IMR-90 (cell line): ENCODE results near the gene SMTN. TPM values are rescaled to one million over a fixed set of nuclear protein-coding genes. Genes with fewer than 3 reads are reported as not detected.
"Not testable (repeated sequence)": the region's sequence is repeated elsewhere in the genome, so short reads cannot be mapped to it uniquely, and the experiment has no call there.

Experiments
- ATAC-seq: fragments of 200-7000 bp; cut with Tn5 transposase; 2 replicates; pipeline ENCODE4 v1.9.1; 2020; ENCODE audit warnings: low read depth, mild to moderate bottlenecking, moderate library complexity
- BruUV-seq: library from RNA; stranded (reverse); fragments of 400-500 nt; replicated peaks from 2 replicates; lab custom pipeline; 2021; lab: Mats Ljungman, UMichigan
- CTCF ChIA-PET: fragments of 300-600 bp; formaldehyde crosslinking; extraction: SDS; loops from one replicate; lab custom pipeline; 2021; ENCODE audit warnings: antibody characterized with exemption; lab: Yijun Ruan, JAX
- POLR2A ChIA-PET: fragments of 300-600 bp; sonication (Branson Sonifier 250); formaldehyde crosslinking; loops from one replicate; lab custom pipeline; 2022; ENCODE audit warnings: antibody characterized with exemption; ENCODE audit not compliant: unreplicated experiment; lab: Charles Lee
- DNase-seq: peaks from one replicate; pipeline ENCODE4 v3.0.0; 2013
- H2AFZ ChIP-seq: replicated peaks from 2 replicates; pipeline ENCODE3; 2013; ENCODE audit warnings: low read length, mild to moderate bottlenecking; ENCODE audit not compliant: poor library complexity
- H2AK5ac ChIP-seq: 2 replicates; pipeline ENCODE4 v1.6.1; 2013; ENCODE audit warnings: low read depth, low read length, inconsistent platforms
- H2AK9ac ChIP-seq: replicated peaks from 2 replicates; pipeline ENCODE3; 2013; ENCODE audit warnings: mild to moderate bottlenecking, low read depth, low read length, moderate library complexity; ENCODE audit not compliant: poor library complexity
- H2BK120ac ChIP-seq: 2 replicates; pipeline ENCODE4 v1.6.1; 2013; ENCODE audit warnings: low read depth, low read length, inconsistent platforms
- H2BK15ac ChIP-seq: 3 replicates; pipeline ENCODE4 v1.6.1; 2013; ENCODE audit warnings: low read depth, low read length, inconsistent platforms
- H2BK20ac ChIP-seq: 2 replicates; pipeline ENCODE4 v1.6.1; 2013; ENCODE audit warnings: low read depth, mild to moderate bottlenecking, inconsistent platforms, low read length, moderate library complexity
- H2BK5ac ChIP-seq: 2 replicates; pipeline ENCODE4 v1.6.1; 2013; ENCODE audit warnings: mild to moderate bottlenecking, low read depth, low read length, inconsistent platforms; ENCODE audit not compliant: poor library complexity, severe bottlenecking
- H3K14ac ChIP-seq: replicated peaks from 2 replicates; pipeline ENCODE4 v1.6.1; 2013; ENCODE audit warnings: low read depth, low read length, inconsistent platforms
- H3K18ac ChIP-seq: 2 replicates; pipeline ENCODE4 v1.6.1; 2013; ENCODE audit warnings: low read depth, low read length, control low read depth
- H3K23ac ChIP-seq: 2 replicates; pipeline ENCODE4 v1.6.1; 2013; ENCODE audit warnings: low read depth, low read length, inconsistent platforms
- H3K27ac ChIP-seq: 2 replicates; pipeline ENCODE4 v1.5.1; 2013; ENCODE audit warnings: mild to moderate bottlenecking, control low read depth, low read length; ENCODE audit not compliant: insufficient read depth
- H3K27me3 ChIP-seq: 2 replicates; pipeline ENCODE4 v1.6.1; 2013; ENCODE audit warnings: low read length; ENCODE audit not compliant: control insufficient read depth, insufficient read depth
- H3K36me3 ChIP-seq: 2 replicates; pipeline ENCODE4 v1.6.1; 2013; ENCODE audit warnings: low read length, mixed read lengths; ENCODE audit not compliant: control insufficient read depth, insufficient read depth
- H3K4ac ChIP-seq: 2 replicates; pipeline ENCODE4 v1.6.1; 2013; ENCODE audit warnings: low read depth, low read length, inconsistent platforms
- H3K4me1 ChIP-seq: 2 replicates; pipeline ENCODE4 v1.6.1; 2013; ENCODE audit warnings: low read length, mixed read lengths; ENCODE audit not compliant: control insufficient read depth, insufficient read depth
- H3K4me2 ChIP-seq: 2 replicates; pipeline ENCODE4 v1.6.1; 2013; ENCODE audit warnings: low read depth, mild to moderate bottlenecking, control low read depth, low read length, moderate library complexity
- H3K4me3 ChIP-seq: 2 replicates; pipeline ENCODE4 v1.5.1; 2013; ENCODE audit warnings: low read depth, mild to moderate bottlenecking, control low read depth, low read length, moderate library complexity; ENCODE audit not compliant: insufficient read depth
- H3K56ac ChIP-seq: 2 replicates; pipeline ENCODE4 v1.6.1; 2013; ENCODE audit warnings: low read length, inconsistent platforms; ENCODE audit not compliant: insufficient read depth; ENCODE audit errors: extremely low read depth
- H3K79me1 ChIP-seq, 2 experiments: 2 replicates each; pipeline ENCODE4 v1.6.1; 2013; ENCODE audit warnings: low read length in 2 of 2, inconsistent platforms in 1 of 2, low read depth in 1 of 2
- H3K9ac ChIP-seq: 2 replicates; pipeline ENCODE4 v1.6.1; 2013; ENCODE audit warnings: low read depth, low read length, control low read depth
- H3K9me1 ChIP-seq: 2 replicates; pipeline ENCODE4 v1.6.1; 2013; ENCODE audit warnings: low read length, inconsistent platforms; ENCODE audit not compliant: insufficient read depth
- H3K9me3 ChIP-seq: 2 replicates; pipeline ENCODE4 v1.6.1; 2013; ENCODE audit warnings: low read length; ENCODE audit not compliant: control insufficient read depth, insufficient read depth
- H4K20me1 ChIP-seq: 2 replicates; pipeline ENCODE4 v1.6.1; 2013; ENCODE audit warnings: low read length, inconsistent platforms; ENCODE audit not compliant: insufficient read depth
- H4K5ac ChIP-seq: 2 replicates; pipeline ENCODE4 v1.6.1; 2013; ENCODE audit warnings: mild to moderate bottlenecking, low read depth, low read length, control low read depth
- H4K8ac ChIP-seq, 2 experiments: 2 replicates each; pipeline ENCODE4 v1.6.1; 2013; ENCODE audit warnings: low read depth in 2 of 2, low read length in 2 of 2, control low read depth in 1 of 2, inconsistent platforms in 1 of 2
- H4K91ac ChIP-seq: 2 replicates; pipeline ENCODE4 v1.6.1; 2013; ENCODE audit warnings: low read depth, low read length, inconsistent platforms; ENCODE audit not compliant: insufficient read depth
- WGBS, 2 experiments: methylation state at CpG; one replicate each; pipeline versions ENCODE4 v1.1.5 to v1.1.7; 2013; ENCODE audit warnings: missing lambda C conversion rate in 2 of 2; ENCODE audit not compliant: insufficient read length in 1 of 2; ENCODE audit errors: extremely low coverage in 2 of 2; 5-methylcytosine and 5-hydroxymethylcytosine counted together
- dilution Hi-C: fragments of 300-500 bp; cut with HindIII; formaldehyde crosslinking; loops from one replicate; pipeline ENCODE4 v1.14.3; 2018; ENCODE audit warnings: low sequenced_read_pairs; ENCODE audit not compliant: unreplicated experiment
- in situ Hi-C: fragments of 300-500 bp; cut with MboI; formaldehyde crosslinking; loops from 3 replicates; pipeline ENCODE4 v1.14.3; 2019; ENCODE audit warnings: low sequenced_read_pairs, inconsistent platforms, mixed read lengths
- intact Hi-C: fragments of 100-400 bp; cut with micrococcal nuclease; formaldehyde crosslinking; loops from 2 replicates; pipeline ENCODE4 v1.10.0; 2022
- polyA plus RNA-seq, 3 experiments: library from polyadenylated mRNA; depleted of rRNA; stranded (reverse); fragments of >200 nt; gene quantifications; 2 replicates each; pipeline ENCODE4 v1.2.3, GENCODE V29; 2012; ENCODE audit warnings: low replicate concordance in 1 of 3
- total RNA-seq: library from RNA; depleted of rRNA; stranded (reverse); fragments of >200 nt; gene quantifications from 2 replicates; pipeline ENCODE4 v1.2.3, GENCODE V29; 2012

Gene SMTN
- total and polyA plus RNA-seq, 2 of the 4 experiments (the other 2 are of a cell fraction) = 53.6 to 63.7 TPM

DNA sequence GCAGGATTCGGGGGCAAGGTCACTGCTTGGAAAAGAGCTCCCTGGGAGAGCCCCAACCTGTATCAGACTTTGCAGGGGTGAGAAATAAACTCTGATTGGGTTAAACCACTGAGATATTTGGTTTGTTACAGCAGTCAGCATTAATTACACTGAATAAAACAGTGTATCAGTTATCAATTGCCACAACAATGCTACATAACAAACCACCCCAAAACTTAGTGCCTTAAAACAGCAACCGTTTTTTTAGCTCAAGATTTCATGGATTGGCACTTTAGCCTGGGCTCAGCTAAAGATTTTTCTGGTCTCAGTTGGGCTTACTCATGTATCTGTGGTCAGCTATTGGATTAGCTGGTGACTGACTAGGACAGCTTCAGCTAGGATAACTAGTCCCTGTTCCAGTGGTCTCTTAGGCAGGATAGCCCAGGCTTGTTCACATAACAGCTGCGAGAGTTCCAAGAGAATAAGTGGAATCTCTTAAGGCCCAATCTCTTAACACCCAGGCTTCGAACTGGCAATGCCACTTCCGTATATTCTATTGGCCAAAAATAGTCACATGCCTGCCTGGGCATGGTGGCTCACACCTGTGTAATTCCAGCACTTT lies 7.5 kb upstream of the SMTN start:
- H4K8ac ChIP-seq, H3K9me3 ChIP-seq, POLR2A ChIA-PET, H2AK5ac ChIP-seq, DNase-seq, dilution Hi-C loops, H4K91ac ChIP-seq, H3K23ac ChIP-seq, H2BK5ac ChIP-seq, H3K9me1 ChIP-seq, H2BK15ac ChIP-seq, BruUV-seq, in situ Hi-C loops, H2AK9ac ChIP-seq, H3K9ac ChIP-seq, H4K5ac ChIP-seq, H3K27me3 ChIP-seq, H2BK120ac ChIP-seq, H2AFZ ChIP-seq, H3K14ac ChIP-seq, H4K20me1 ChIP-seq, H3K27ac ChIP-seq, H3K4ac ChIP-seq, H3K36me3 ChIP-seq, H3K18ac ChIP-seq, H3K4me1 ChIP-seq, H3K4me3 ChIP-seq, H3K79me1 ChIP-seq, H3K56ac ChIP-seq, H2BK20ac ChIP-seq, ATAC-seq, intact Hi-C loops, H3K4me2 ChIP-seq: not testable (repeated sequence)
- CTCF ChIA-PET = interaction anchor here (0.7 kb wide), 1 partner anchor 51 kb away, joined by 7 read pairs; no protein-coding TSS in a partner anchor
- WGBS, 2 experiments = no CpG with 5 or more reads among the region's 5 CpGs
